GM12875 (cell line): ENCODE measurements around the gene MSI2.

Source experiments
- H3K4me3 ChIP-seq: one replicate; pipeline ENCODE4 v1.5.1; 2011; ENCODE audit warnings: low read depth, low read length, control low read depth
- CTCF ChIP-seq: IDR thresholded peaks from 2 replicates; pipeline ENCODE4 v1.5.1; 2011; ENCODE audit warnings: low read depth, mild to moderate bottlenecking, control low read depth, inconsistent platforms, low read length, moderate library complexity, borderline replicate concordance; ENCODE audit not compliant: insufficient read depth

Gene MSI2

GRCh38 chr17:57532556-57532955 lies 276.2 kb downstream of the MSI2 start:
- no peak for TF ChIP-seq CTCF
- no peak overlapping the region for H3K4me3 ChIP-seq

GRCh38 chr17:57532966-57533365 lies 276.6 kb downstream of the MSI2 start:
- TF ChIP-seq CTCF: no peak
- no peak overlapping the region for H3K4me3 ChIP-seq

GRCh38 chr17:57533684-57534305 lies 277.5 kb downstream of the MSI2 start:
- no peak for TF ChIP-seq CTCF
- no peak overlapping the region for H3K4me3 ChIP-seq

- no peak overlapping the region for H3K4me3 ChIP-seq
- no peak for TF ChIP-seq CTCF
Measured at GRCh38 chr17:57534863-57535248, 278.5 kb downstream of the MSI2 start.

- no peak overlapping the region for H3K4me3 ChIP-seq
- TF ChIP-seq CTCF: no peak
Measured at GRCh38 chr17:57535249-57535966, 279.1 kb downstream of the MSI2 start.

- no peak overlapping the region for H3K4me3 ChIP-seq
Measured at GRCh38 chr17:57536289-57536688, 280.0 kb downstream of the MSI2 start.

More at GRCh38 chr17:57536289-57536688, 280.0 kb downstream of the MSI2 start:
- TF ChIP-seq CTCF: no peak
